HepG2 (cell line): ENCODE data around the gene ARID5B. TPM values are rescaled to one million over a fixed set of nuclear protein-coding genes. Genes with fewer than 3 reads are reported as not detected.

Source experiments
- AGO1 ChIP-seq: fragments of 200-400 bp; formaldehyde crosslinking; IDR thresholded peaks from 2 replicates; pipeline ENCODE4 v1.6.1; 2017; ENCODE audit warnings: mild to moderate bottlenecking, low read depth, low read length, moderate library complexity; ENCODE audit not compliant: poor library complexity, severe bottlenecking
- ARNT2 ChIP-seq: sonication (generic); formaldehyde crosslinking; IDR thresholded peaks from 2 replicates; pipeline ENCODE4 v1.8.0; 2022; ENCODE audit warnings: mild to moderate bottlenecking, low read depth, missing genetic modification reagents, moderate library complexity
- ATAD3A ChIP-seq: sonication (generic); formaldehyde crosslinking; IDR thresholded peaks from 2 replicates; pipeline ENCODE4 v1.4.0; 2020; ENCODE audit warnings: missing genetic modification reagents
- EEA1 ChIP-seq: sonication (generic); formaldehyde crosslinking; IDR thresholded peaks from 2 replicates; pipeline ENCODE4 v1.5.1; 2020; ENCODE audit warnings: mild to moderate bottlenecking, missing genetic modification reagents, borderline replicate concordance
- HDAC2 ChIP-seq: sonication (generic); formaldehyde crosslinking; IDR thresholded peaks from 2 replicates; pipeline ENCODE4 v1.4.0; 2020; ENCODE audit warnings: missing genetic modification reagents
- HDAC6 ChIP-seq: fragments of 200-600 bp; sonication (generic); IDR thresholded peaks from 2 replicates; pipeline ENCODE4 v1.7.0; 2017; ENCODE audit warnings: mild to moderate bottlenecking, antibody characterized with exemption, low read length, low read depth
- KAT8 ChIP-seq: IDR thresholded peaks from 2 replicates; pipeline ENCODE4 v1.6.1; 2016; ENCODE audit warnings: missing genetic modification reagents, missing compliant biosample characterization
- KDM2A ChIP-seq: sonication (generic); formaldehyde crosslinking; IDR thresholded peaks from 2 replicates; pipeline ENCODE4 v1.4.0; 2020; ENCODE audit warnings: low read depth, missing genetic modification reagents, borderline replicate concordance
- MED1 ChIP-seq: sonication (generic); formaldehyde crosslinking; IDR thresholded peaks from 2 replicates; pipeline ENCODE4 v1.4.0; 2020; ENCODE audit warnings: missing genetic modification reagents
- MYNN ChIP-seq: sonication (generic); formaldehyde crosslinking; IDR thresholded peaks from 2 replicates; pipeline ENCODE4 v1.4.0; 2020; ENCODE audit warnings: mild to moderate bottlenecking, low read depth, missing genetic modification reagents
- NAIF1 ChIP-seq: sonication (generic); formaldehyde crosslinking; IDR thresholded peaks from 2 replicates; pipeline ENCODE4 v1.5.0; 2020; ENCODE audit warnings: mild to moderate bottlenecking, missing genetic modification reagents, borderline replicate concordance
- NFKBIZ ChIP-seq: IDR thresholded peaks from 2 replicates; pipeline ENCODE4 v1.6.1; 2018; ENCODE audit warnings: missing genetic modification reagents, missing compliant biosample characterization
- PITX1 ChIP-seq: sonication (generic); formaldehyde crosslinking; IDR thresholded peaks from 2 replicates; pipeline ENCODE4 v1.5.1; 2020; ENCODE audit warnings: mild to moderate bottlenecking, missing genetic modification reagents
- SKI ChIP-seq: fragments of 450-650 bp; IDR thresholded peaks from one replicate; pipeline ENCODE4 v1.6.1; 2018; ENCODE audit warnings: mild to moderate bottlenecking; ENCODE audit not compliant: partially characterized antibody
- SNRNP70 ChIP-seq: fragments of 200-400 bp; formaldehyde crosslinking; IDR thresholded peaks from 2 replicates; pipeline ENCODE4 v1.6.1; 2017; ENCODE audit warnings: mild to moderate bottlenecking, low read depth, low read length, moderate library complexity
- SOX6 ChIP-seq, 2 experiments: fragments of 450-650 bp in 1 of 2; sonication (generic) in 1 of 2; formaldehyde crosslinking in 1 of 2; IDR thresholded peaks; 2 replicates each; pipeline versions ENCODE4 v1.4.0 to v1.6.1; 2017 to 2020; ENCODE audit warnings: antibody characterized with exemption in 1 of 2, mild to moderate bottlenecking in 1 of 2, missing genetic modification reagents in 1 of 2
- SP4 ChIP-seq: sonication (generic); formaldehyde crosslinking; IDR thresholded peaks from 2 replicates; pipeline ENCODE4 v1.8.1; 2023; ENCODE audit warnings: mild to moderate bottlenecking, missing genetic modification reagents
- SP5 ChIP-seq: IDR thresholded peaks from 2 replicates; pipeline ENCODE4 v1.6.1; 2016; ENCODE audit warnings: low read depth, borderline replicate concordance
- ZFY ChIP-seq: sonication (generic); formaldehyde crosslinking; IDR thresholded peaks from 2 replicates; pipeline ENCODE4 v1.4.0; 2020; ENCODE audit warnings: missing genetic modification reagents
- ZMAT3 ChIP-seq: sonication (generic); formaldehyde crosslinking; conservative IDR thresholded peaks from 2 replicates; pipeline ENCODE4 v1.7.0; 2021; ENCODE audit warnings: missing genetic modification reagents
- ZNF138 ChIP-seq: sonication (generic); formaldehyde crosslinking; IDR thresholded peaks from 2 replicates; pipeline ENCODE4 v1.5.0; 2020; ENCODE audit warnings: mild to moderate bottlenecking, low read depth, missing genetic modification reagents
- ZNF180 ChIP-seq: sonication (generic); formaldehyde crosslinking; IDR thresholded peaks from 2 replicates; pipeline ENCODE4 v1.4.0; 2020; ENCODE audit warnings: low read depth, missing genetic modification reagents, borderline replicate concordance
- ZNF263 ChIP-seq: sonication (generic); formaldehyde crosslinking; IDR thresholded peaks from 2 replicates; pipeline ENCODE4 v1.4.0; 2020; ENCODE audit warnings: missing genetic modification reagents
- ZNF274 ChIP-seq: sonication (generic); formaldehyde crosslinking; IDR thresholded peaks from 2 replicates; pipeline ENCODE4 v1.5.1; 2020; ENCODE audit warnings: mild to moderate bottlenecking, missing genetic modification reagents
- ZNF616 ChIP-seq: sonication (generic); formaldehyde crosslinking; IDR thresholded peaks from 2 replicates; pipeline ENCODE4 v1.5.0; 2020; ENCODE audit warnings: low read depth, mild to moderate bottlenecking, missing genetic modification reagents
- ZNF747 ChIP-seq: sonication (generic); formaldehyde crosslinking; IDR thresholded peaks from 2 replicates; pipeline ENCODE4 v1.8.1; 2023; ENCODE audit warnings: missing genetic modification reagents, mild to moderate bottlenecking, borderline replicate concordance
- ZNF891 ChIP-seq: sonication (generic); formaldehyde crosslinking; IDR thresholded peaks from 2 replicates; pipeline ENCODE4 v1.5.0; 2020; ENCODE audit warnings: mild to moderate bottlenecking, missing genetic modification reagents
- ZSCAN25 ChIP-seq: sonication (generic); formaldehyde crosslinking; IDR thresholded peaks from 2 replicates; pipeline ENCODE4 v1.8.0; 2022; ENCODE audit warnings: mild to moderate bottlenecking, missing genetic modification reagents
- polyA plus RNA-seq, 8 experiments: library from polyadenylated mRNA; depleted of rRNA in 3 of 8; stranded (reverse) in 7 of 8; unstranded in 1 of 8; fragments of >200 nt; fragmentation: Illumina TruSeq in 4 of 8; extraction: Trizol in 4 of 8; gene quantifications; 2 replicates each; pipeline versions ENCODE4 v1.2.1 to v1.2.3, GENCODE V29; 2011 to 2016; ENCODE audit warnings: low read depth in 4 of 8, missing spikeins in 1 of 8, mixed read lengths in 1 of 8; ENCODE audit not compliant: insufficient read depth in 1 of 8
- total RNA-seq, 5 experiments: library from RNA; depleted of rRNA; stranded (reverse); fragments of >200 nt; fragmentation: Illumina TruSeq; extraction: Trizol; gene quantifications; 2 replicates each; pipeline ENCODE4 v1.2.3, GENCODE V29; 2016; ENCODE audit warnings: low read depth in 1 of 5
- TF ChIP-seq, protein P1 (sequence below): sonication (generic); formaldehyde crosslinking; IDR thresholded peaks from 2 replicates; pipeline ENCODE4 v1.5.1; 2020; ENCODE audit warnings: mild to moderate bottlenecking, missing genetic modification reagents, moderate library complexity

The ARID5B gene
- total and polyA plus RNA-seq, 2 of the 13 experiments (the other 11 are each of a cell fraction or from before 2014, with no cell fraction given) = 6.2 to 21.1 TPM

DNA sequence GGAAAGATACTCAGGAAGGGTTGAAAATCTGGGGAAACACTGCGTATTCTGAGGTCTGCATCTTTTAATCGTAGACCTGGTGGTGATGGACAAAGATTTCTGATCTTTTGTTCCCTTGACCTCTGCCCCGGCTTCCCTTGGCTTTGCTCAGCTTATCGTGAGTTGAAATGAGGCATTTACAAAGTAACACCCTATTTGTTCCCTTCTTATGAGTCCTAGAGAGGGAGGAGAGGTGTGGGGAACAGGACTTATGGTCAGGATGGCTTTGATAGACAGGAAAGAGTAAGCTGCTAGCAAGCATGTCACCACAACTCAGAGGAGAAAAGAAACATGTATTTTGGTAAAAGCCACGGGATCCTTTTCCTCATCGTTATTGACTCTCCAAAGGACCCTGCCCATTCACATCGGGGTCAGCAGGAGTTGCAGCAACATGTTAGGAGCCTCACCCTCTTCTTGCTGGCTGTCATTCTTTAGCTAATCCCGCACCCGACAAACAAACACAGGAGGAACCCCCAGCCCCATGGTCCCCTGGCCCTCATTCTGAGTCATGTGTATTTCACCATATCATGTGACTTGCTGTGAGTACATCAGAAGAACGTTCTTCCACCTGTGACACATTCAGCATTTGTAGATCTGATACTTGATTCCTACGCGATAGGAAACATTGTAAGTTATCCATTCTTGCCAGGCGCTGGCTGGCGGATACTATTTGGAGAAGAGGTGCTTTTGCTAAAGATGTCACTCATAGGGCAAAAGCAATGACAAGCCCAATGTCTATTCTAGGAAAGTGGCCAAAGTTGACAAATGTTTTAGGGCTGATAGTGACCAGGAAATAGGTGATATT, 197.0 kb downstream of the ARID5B start (continued):
- TF ChIP-seq PITX1 (CRISPR knock-in tag) (no peak; the same call in 1 of the 2 replicates), ZNF747 (CRISPR knock-in tag) (no peak), NFKBIZ (CRISPR knock-in tag) (no peak), NAIF1 (CRISPR knock-in tag) (no peak), ZNF616 (CRISPR knock-in tag) (no peak), SNRNP70 (no peak), ZSCAN25 (CRISPR knock-in tag) (no peak), SOX6 (IDR thresholded peaks at IDR 0.05) (no peak), SOX6 (CRISPR knock-in tag; IDR thresholded peaks at IDR 0.05) (peak; percentile 84), MED1 (peak; percentile 9; the same call in 1 of the 2 replicates), ATAD3A (CRISPR knock-in tag) (no peak), ZMAT3 (CRISPR knock-in tag) (no peak), ZNF180 (no peak), ZNF138 (CRISPR knock-in tag) (no peak), SP5 (0 out of 2 replicates have a peak, but pooled peaks have one; percentile 3), ZNF263 (CRISPR knock-in tag) (no peak), MYNN (CRISPR knock-in tag) (no peak), EEA1 (CRISPR knock-in tag) (no peak), ZFY (CRISPR knock-in tag) (no peak), ZNF891 (CRISPR knock-in tag) (no peak), SP4 (CRISPR knock-in tag) (no peak), SKI (no peak), KDM2A (0 out of 2 replicates have a peak, but pooled peaks have one; percentile 54), HDAC6 (no peak), ZNF274 (no peak), AGO1 (no peak), KAT8 (CRISPR knock-in tag) (no peak), ARNT2 (CRISPR knock-in tag) (no peak), HDAC2 (CRISPR knock-in tag) (no peak)
- TF ChIP-seq, protein P1, sequence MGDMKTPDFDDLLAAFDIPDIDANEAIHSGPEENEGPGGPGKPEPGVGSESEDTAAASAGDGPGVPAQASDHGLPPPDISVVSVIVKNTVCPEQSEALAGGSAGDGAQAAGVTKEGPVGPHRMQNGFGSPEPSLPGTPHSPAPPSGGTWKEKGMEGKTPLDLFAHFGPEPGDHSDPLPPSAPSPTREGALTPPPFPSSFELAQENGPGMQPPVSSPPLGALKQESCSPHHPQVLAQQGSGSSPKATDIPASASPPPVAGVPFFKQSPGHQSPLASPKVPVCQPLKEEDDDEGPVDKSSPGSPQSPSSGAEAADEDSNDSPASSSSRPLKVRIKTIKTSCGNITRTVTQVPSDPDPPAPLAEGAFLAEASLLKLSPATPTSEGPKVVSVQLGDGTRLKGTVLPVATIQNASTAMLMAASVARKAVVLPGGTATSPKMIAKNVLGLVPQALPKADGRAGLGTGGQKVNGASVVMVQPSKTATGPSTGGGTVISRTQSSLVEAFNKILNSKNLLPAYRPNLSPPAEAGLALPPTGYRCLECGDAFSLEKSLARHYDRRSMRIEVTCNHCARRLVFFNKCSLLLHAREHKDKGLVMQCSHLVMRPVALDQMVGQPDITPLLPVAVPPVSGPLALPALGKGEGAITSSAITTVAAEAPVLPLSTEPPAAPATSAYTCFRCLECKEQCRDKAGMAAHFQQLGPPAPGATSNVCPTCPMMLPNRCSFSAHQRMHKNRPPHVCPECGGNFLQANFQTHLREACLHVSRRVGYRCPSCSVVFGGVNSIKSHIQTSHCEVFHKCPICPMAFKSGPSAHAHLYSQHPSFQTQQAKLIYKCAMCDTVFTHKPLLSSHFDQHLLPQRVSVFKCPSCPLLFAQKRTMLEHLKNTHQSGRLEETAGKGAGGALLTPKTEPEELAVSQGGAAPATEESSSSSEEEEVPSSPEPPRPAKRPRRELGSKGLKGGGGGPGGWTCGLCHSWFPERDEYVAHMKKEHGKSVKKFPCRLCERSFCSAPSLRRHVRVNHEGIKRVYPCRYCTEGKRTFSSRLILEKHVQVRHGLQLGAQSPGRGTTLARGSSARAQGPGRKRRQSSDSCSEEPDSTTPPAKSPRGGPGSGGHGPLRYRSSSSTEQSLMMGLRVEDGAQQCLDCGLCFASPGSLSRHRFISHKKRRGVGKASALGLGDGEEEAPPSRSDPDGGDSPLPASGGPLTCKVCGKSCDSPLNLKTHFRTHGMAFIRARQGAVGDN (CRISPR knock-in tag) = no peak
